Amygdala (tissue), 56 donors: ENCODE measurements around the gene CFAP57.
A peak's percentile ranks its signal among the peaks of the same experiment; 100 is the strongest.

ENCODE experiments used
- DNase-seq, 56 donors: peaks; one replicate each; lab custom pipeline; 2025; lab: John Stamatoyannopoulos, UW

CFAP57 gene

GRCh38 chr1:43274125-43274803, 102.1 kb downstream of the CFAP57 start:
- DNase-seq = no peak

GRCh38 chr1:43274804-43275180, 102.7 kb downstream of the CFAP57 start:
- no peak for DNase-seq

GRCh38 chr1:43275826-43276620, 103.9 kb downstream of the CFAP57 start:
- no peak for DNase-seq

- DNase-seq = no peak
Measured at GRCh38 chr1:43276673-43277072, 104.5 kb downstream of the CFAP57 start.

GRCh38 chr1:43277116-43277876, 105.2 kb downstream of the CFAP57 start:
- DNase-seq = no peak

GRCh38 chr1:43279161-43279560, 107.0 kb downstream of the CFAP57 start:
- DNase-seq = no peak

- DNase-seq = no peak
Measured at GRCh38 chr1:43279666-43280065, 107.5 kb downstream of the CFAP57 start.

GRCh38 chr1:43280692-43281091, 108.6 kb downstream of the CFAP57 start:
- DNase-seq = no peak

- DNase-seq = peak in 2 of 56 donors; percentile 15 to 30
Measured at GRCh38 chr1:43282220-43283195, 110.4 kb downstream of the CFAP57 start.

GRCh38 chr1:43284065-43284464, 111.9 kb downstream of the CFAP57 start:
- DNase-seq = no peak

- no peak for DNase-seq
Measured at GRCh38 chr1:43284546-43285110, 112.5 kb downstream of the CFAP57 start.

- no peak for DNase-seq
Measured at GRCh38 chr1:43285269-43285990, 113.3 kb downstream of the CFAP57 start, which contains the start of gene C1orf210. Gene C1orf210 (minus strand): TSS chr1:43285581. CDS start chr1:43283270, 2,311 bp downstream.

- DNase-seq = no peak
Measured at GRCh38 chr1:43286115-43286514, 114.0 kb downstream of the CFAP57 start.

- no peak for DNase-seq
Measured at GRCh38 chr1:43286533-43286932, 114.4 kb downstream of the CFAP57 start.

- DNase-seq = peak in 1 of 56 donors; percentile 19
Measured at GRCh38 chr1:43288058-43288784, 116.1 kb downstream of the CFAP57 start.

GRCh38 chr1:43288785-43289706, 116.9 kb downstream of the CFAP57 start:
- no peak for DNase-seq

- no peak for DNase-seq
Measured at GRCh38 chr1:43292216-43292615, 120.1 kb downstream of the CFAP57 start.
